Osteocyte (in vitro differentiated cells): Measurements from ENCODE around the gene RAP1GAP2. TPM values are rescaled to one million over a fixed set of nuclear protein-coding genes. Genes with fewer than 3 reads are reported as not detected.
"Not testable (repeated sequence)": the region's sequence is repeated elsewhere in the genome, so short reads cannot be mapped to it uniquely, and the experiment has no call there.

Experiments
- DNase-seq: peaks from one replicate; pipeline ENCODE4 v3.0.0; 2021; ENCODE audit warnings: mixed read lengths; ENCODE audit not compliant: unreplicated experiment; ENCODE audit errors: extremely low spot score
- H3K27ac Mint-ChIP-seq: one replicate; pipeline ENCODE4 v1.8.0; 2021; ENCODE audit warnings: mild to moderate bottlenecking, mixed read lengths; ENCODE audit not compliant: unreplicated experiment
- H3K27me3 Mint-ChIP-seq: one replicate; pipeline ENCODE4 v1.8.0; 2021; ENCODE audit warnings: mixed read lengths; ENCODE audit not compliant: unreplicated experiment
- H3K36me3 Mint-ChIP-seq: one replicate; pipeline ENCODE4 v1.8.0; 2021; ENCODE audit warnings: mixed read lengths; ENCODE audit not compliant: unreplicated experiment
- H3K4me1 Mint-ChIP-seq: one replicate; pipeline ENCODE4 v1.8.0; 2021; ENCODE audit warnings: mixed read lengths; ENCODE audit not compliant: unreplicated experiment
- H3K4me3 Mint-ChIP-seq: one replicate; pipeline ENCODE4 v1.8.0; 2021; ENCODE audit warnings: mild to moderate bottlenecking, moderate library complexity, mixed read lengths; ENCODE audit not compliant: unreplicated experiment
- H3K9me3 Mint-ChIP-seq: one replicate; pipeline ENCODE4 v1.8.0; 2021; ENCODE audit warnings: mixed read lengths; ENCODE audit not compliant: unreplicated experiment
- CTCF ChIP-seq: fragments of 200-600 bp; sonication (generic); IDR thresholded peaks from 2 replicates; pipeline ENCODE4 v1.5.0; 2021; ENCODE audit warnings: antibody characterized with exemption, mild to moderate bottlenecking, moderate library complexity
- total RNA-seq: library from RNA; stranded (reverse); gene quantifications from 2 replicates; pipeline ENCODE4 v1.2.1, GENCODE V29; 2021

Gene RAP1GAP2
- total RNA-seq, 1 donor from 2014 or later: 6.3 TPM

DNA sequence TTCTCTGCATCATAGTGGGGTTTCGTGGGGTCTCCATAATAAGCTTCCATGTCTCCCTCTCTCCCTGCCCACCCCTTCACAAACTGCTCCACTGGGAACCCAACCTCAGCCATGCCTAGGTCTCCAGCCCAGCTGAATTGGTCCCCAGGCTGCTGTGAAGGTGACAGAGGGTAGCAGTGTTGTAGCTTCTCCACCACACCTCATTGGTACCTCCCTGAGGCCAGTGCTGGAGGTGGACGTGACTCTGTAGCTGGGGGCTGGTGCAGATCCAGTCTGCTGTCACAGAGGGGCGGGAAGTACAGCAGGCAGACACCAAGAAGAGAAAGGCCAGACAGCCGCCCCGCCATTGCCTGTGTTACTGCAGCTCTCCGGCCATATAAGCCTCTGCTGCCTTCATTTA is 185.1 kb downstream of the RAP1GAP2 start:
- no peak overlapping the region for H3K27ac Mint-ChIP-seq

DNA sequence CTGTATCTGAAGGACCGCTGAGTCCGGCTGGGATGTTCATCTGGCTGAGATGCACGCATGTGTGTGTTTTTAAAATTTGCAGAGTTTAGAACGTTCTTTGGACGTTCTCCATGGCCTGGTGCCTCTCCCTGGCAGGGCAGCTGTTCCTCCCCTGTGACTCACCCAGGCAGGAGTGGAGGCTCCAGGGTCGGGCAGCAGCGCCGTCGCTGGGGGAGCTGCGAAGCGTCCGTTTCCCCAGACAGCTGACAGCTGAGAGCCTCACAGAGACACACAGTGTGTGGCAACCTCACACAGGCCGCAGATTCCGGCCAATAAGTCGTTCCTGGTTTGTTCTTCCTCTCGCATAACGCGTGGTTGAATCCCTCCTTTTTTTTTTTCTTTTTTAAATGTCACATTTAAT is 186.6 kb downstream of the RAP1GAP2 start:
- H3K4me3 Mint-ChIP-seq: no peak overlapping the region
- peaks cover 5% of the 10 kb centered on the region for H3K36me3 Mint-ChIP-seq
- H3K27ac Mint-ChIP-seq: peak overlapping the region; percentile 2
- DNase-seq: peak; percentile 83
- peak; percentile 27 for TF ChIP-seq CTCF
- no peaks in the 10 kb centered on the region for H3K9me3 Mint-ChIP-seq
- H3K4me1 Mint-ChIP-seq: peaks cover 14% of the 10 kb centered on the region
- no peaks in the 10 kb centered on the region for H3K27me3 Mint-ChIP-seq

More for the DNA sequence above, 185.1 kb downstream of the RAP1GAP2 start:
- no peak for TF ChIP-seq CTCF
- Mint-ChIP-seq H3K4me1 (peaks cover 17% of the 10 kb centered on the region), H3K27me3 (no peaks in the 10 kb centered on the region), H3K36me3 (peaks cover 5% of the 10 kb centered on the region), H3K9me3 (no peaks in the 10 kb centered on the region), H3K4me3 (no peak overlapping the region)
- no peak for DNase-seq

DNA sequence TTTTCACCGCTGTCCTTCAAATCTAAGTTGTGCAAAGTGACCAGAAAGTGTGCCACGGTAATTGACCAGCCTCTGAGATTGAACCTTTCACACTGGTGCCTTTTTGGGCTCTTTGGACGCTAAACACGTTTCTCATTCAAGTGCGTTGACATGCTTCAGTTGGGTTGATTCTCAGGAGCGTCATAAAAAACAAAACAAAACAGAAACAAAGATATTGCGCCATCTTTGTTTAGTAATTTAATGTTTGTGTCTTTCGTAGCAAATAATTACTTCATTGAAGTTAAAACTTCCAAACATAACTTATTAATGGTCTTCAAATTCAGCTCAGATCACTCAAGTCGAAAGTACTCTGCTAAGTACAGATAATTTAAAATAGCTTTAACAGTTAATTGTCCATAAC is 187.0 kb downstream of the RAP1GAP2 start:
- no peak for TF ChIP-seq CTCF
- no peaks in the 10 kb centered on the region for H3K27me3 Mint-ChIP-seq
- H3K4me3 Mint-ChIP-seq: no peak overlapping the region
- H3K27ac Mint-ChIP-seq: no peak overlapping the region
- no peaks in the 10 kb centered on the region for H3K9me3 Mint-ChIP-seq
- H3K4me1 Mint-ChIP-seq: peaks cover 12% of the 10 kb centered on the region
- no peak for DNase-seq
- peaks cover 5% of the 10 kb centered on the region for H3K36me3 Mint-ChIP-seq

GRCh38 chr17:2985318-2985717 is 189.1 kb downstream of the RAP1GAP2 start:
- H3K4me1 Mint-ChIP-seq: peaks cover 11% of the 10 kb centered on the region
- H3K36me3 Mint-ChIP-seq: peaks cover 5% of the 10 kb centered on the region
- H3K27ac Mint-ChIP-seq: no peak overlapping the region
- H3K27me3 Mint-ChIP-seq: no peaks in the 10 kb centered on the region
- no peak overlapping the region for H3K4me3 Mint-ChIP-seq
- DNase-seq: peak; percentile 38
- TF ChIP-seq CTCF: no peak
- H3K9me3 Mint-ChIP-seq: no peaks in the 10 kb centered on the region

GRCh38 chr17:2986925-2987324 is 190.7 kb downstream of the RAP1GAP2 start:
- Mint-ChIP-seq H3K27ac (no peak overlapping the region), H3K36me3 (peaks cover 5% of the 10 kb centered on the region), H3K4me3 (no peak overlapping the region), H3K9me3 (no peaks in the 10 kb centered on the region), H3K27me3 (no peaks in the 10 kb centered on the region), H3K4me1 (peaks cover 11% of the 10 kb centered on the region)
- peak; percentile 38 for DNase-seq
- TF ChIP-seq CTCF: no peak

GRCh38 chr17:2989396-2989795 is 193.2 kb downstream of the RAP1GAP2 start:
- H3K27ac Mint-ChIP-seq, H3K4me3 Mint-ChIP-seq, H3K9me3 Mint-ChIP-seq, H3K27me3 Mint-ChIP-seq, H3K36me3 Mint-ChIP-seq, H3K4me1 Mint-ChIP-seq: not testable (repeated sequence)
- peak; percentile 44 for DNase-seq
